HG02885 (cell line): ENCODE results near the gene RMI2.
"Not testable (repeated sequence)": the region's sequence is repeated elsewhere in the genome, so short reads cannot be mapped to it uniquely, and the experiment has no call there.

Experiments
- ATAC-seq: cut with Tn5 transposase; IDR thresholded peaks from one replicate; pipeline ENCODE4 v1.9.1; 2021; ENCODE audit warnings: mild to moderate bottlenecking; ENCODE audit not compliant: unreplicated experiment, poor library complexity

RMI2 gene

GRCh38 chr16:11350519-11350918 is 5.3 kb downstream of the RMI2 start:
- ATAC-seq: no peak

- ATAC-seq: no peak
These were observed 5.7 kb downstream of the RMI2 start for GRCh38 chr16:11350921-11351335.

- no peak for ATAC-seq
These were observed 7.9 kb downstream of the RMI2 start for GRCh38 chr16:11353158-11353557.

- ATAC-seq: peak; percentile 27
These were observed 9.1 kb downstream of the RMI2 start for GRCh38 chr16:11354407-11354732.

- peak; percentile 67 for ATAC-seq
These were observed 9.7 kb downstream of the RMI2 start for GRCh38 chr16:11354733-11355574.

- no peak for ATAC-seq
These were observed 10.6 kb downstream of the RMI2 start for GRCh38 chr16:11355862-11356261.

- ATAC-seq: no peak
These were observed 11.5 kb downstream of the RMI2 start for GRCh38 chr16:11356573-11357331.

- ATAC-seq: no peak
These were observed 13.3 kb downstream of the RMI2 start for GRCh38 chr16:11358531-11358930.

- ATAC-seq: no peak
These were observed 14.1 kb downstream of the RMI2 start for GRCh38 chr16:11359370-11359769.

- no peak for ATAC-seq
These were observed 15.5 kb downstream of the RMI2 start for GRCh38 chr16:11360641-11361373.

- ATAC-seq: peak; percentile 47
These were observed 16.6 kb downstream of the RMI2 start for GRCh38 chr16:11361701-11362451.

- ATAC-seq: no peak
These were observed 18.6 kb downstream of the RMI2 start for GRCh38 chr16:11363927-11364258.

GRCh38 chr16:11367483-11367906 is 22.2 kb downstream of the RMI2 start:
- ATAC-seq: no peak

GRCh38 chr16:11370084-11370931 is 25.0 kb downstream of the RMI2 start:
- ATAC-seq: no peak

- not testable (repeated sequence) for ATAC-seq
These were observed 25.6 kb downstream of the RMI2 start for GRCh38 chr16:11370932-11371279.

- ATAC-seq: no peak
These were observed 27.0 kb downstream of the RMI2 start for GRCh38 chr16:11372073-11372828.

GRCh38 chr16:11372829-11373306 is 27.6 kb downstream of the RMI2 start:
- ATAC-seq: no peak

GRCh38 chr16:11374255-11374654 is 29.0 kb downstream of the RMI2 start:
- no peak for ATAC-seq

- ATAC-seq: no peak
These were observed 31.9 kb downstream of the RMI2 start for GRCh38 chr16:11377154-11377553.
